ENCODE data around the gene NTPCR. TPM values are rescaled to one million over a fixed set of nuclear protein-coding genes. Genes with fewer than 3 reads are reported as not detected.

Gene NTPCR
- total RNA-seq, 1 experiment from 2014 or later, result 49.1 TPM

- H3K27me3 ChIP-seq (replicated peaks; ENCODE audit: control insufficient read depth, insufficient read depth, low read length), result no peaks in the 10 kb centered on the region
- no peaks in the 10 kb centered on the region for H3K4me1 Mint-ChIP-seq (ENCODE audit: low read depth, unreplicated experiment)
- ChIA-PET POLR2A (no interaction called here), CTCF (no interaction called here)
- intact Hi-C loops (cut with micrococcal nuclease; ENCODE audit: unreplicated experiment), result no loop called here
- H3K4me3 ChIP-seq (ENCODE audit: low read depth, low read length), result no peak overlapping the region
- no TSS peak for BruUV-seq (replicated peaks)
- H3K4me1 ChIP-seq, result no peaks in the 10 kb centered on the region
- no peak overlapping the region for H3K27ac Mint-ChIP-seq (ENCODE audit: unreplicated experiment)
- H3K9me3 Mint-ChIP-seq (ENCODE audit: unreplicated experiment), result peaks cover 13% of the 10 kb centered on the region
- TF ChIP-seq CTCF (IDR thresholded peaks at IDR 0.05; ENCODE audit: insufficient read depth in 1 of 2, low read depth in 1 of 2, low read length in 1 of 2, severe bottlenecking in 1 of 2, unreplicated experiment in 1 of 2), result no peak
- H3K36me3 ChIP-seq (ENCODE audit: control insufficient read depth, insufficient read depth, low read length), result no peaks in the 10 kb centered on the region
- no peak for DNase-seq
- H3K27me3 Mint-ChIP-seq (ENCODE audit: insufficient read depth, unreplicated experiment), result no peaks in the 10 kb centered on the region
- no peaks in the 10 kb centered on the region for H3K36me3 Mint-ChIP-seq (ENCODE audit: insufficient read depth, unreplicated experiment)
- no peaks in the 10 kb centered on the region for H3K9me3 ChIP-seq
- H3K4me3 Mint-ChIP-seq (ENCODE audit: unreplicated experiment), result no peak overlapping the region
These were observed 35.2 kb upstream of the NTPCR start for GRCh38 chr1:232915212-232915611.

- no peak for DNase-seq
- no peaks in the 10 kb centered on the region for H3K9me3 ChIP-seq
- Mint-ChIP-seq H3K4me1 (ENCODE audit: low read depth, unreplicated experiment) (no peaks in the 10 kb centered on the region), H3K36me3 (ENCODE audit: insufficient read depth, unreplicated experiment) (no peaks in the 10 kb centered on the region), H3K9me3 (ENCODE audit: unreplicated experiment) (peaks cover 13% of the 10 kb centered on the region), H3K27me3 (ENCODE audit: insufficient read depth, unreplicated experiment) (no peaks in the 10 kb centered on the region), H3K4me3 (ENCODE audit: unreplicated experiment) (no peak overlapping the region), H3K27ac (ENCODE audit: unreplicated experiment) (no peak overlapping the region)
- TF ChIP-seq CTCF (IDR thresholded peaks at IDR 0.05; ENCODE audit: insufficient read depth in 1 of 2, low read depth in 1 of 2, low read length in 1 of 2, severe bottlenecking in 1 of 2, unreplicated experiment in 1 of 2), result no peak
- no TSS peak for BruUV-seq (replicated peaks)
- intact Hi-C loops (cut with micrococcal nuclease; ENCODE audit: unreplicated experiment), result no loop called here
- no peak overlapping the region for H3K4me3 ChIP-seq (ENCODE audit: low read depth, low read length)
- ChIA-PET CTCF (no interaction called here), POLR2A (no interaction called here)
- H3K27me3 ChIP-seq (replicated peaks; ENCODE audit: control insufficient read depth, insufficient read depth, low read length), result no peaks in the 10 kb centered on the region
- H3K4me1 ChIP-seq, result no peaks in the 10 kb centered on the region
- no peaks in the 10 kb centered on the region for H3K36me3 ChIP-seq (ENCODE audit: control insufficient read depth, insufficient read depth, low read length)
These were observed 33.4 kb upstream of the NTPCR start for GRCh38 chr1:232917053-232917452.

- intact Hi-C loops (cut with micrococcal nuclease; ENCODE audit: unreplicated experiment), result no loop called here
- no TSS peak for BruUV-seq (replicated peaks)
- Histone ChIP-seq H3K27me3 (replicated peaks; ENCODE audit: control insufficient read depth, insufficient read depth, low read length) (no peaks in the 10 kb centered on the region), H3K4me1 (no peaks in the 10 kb centered on the region), H3K9me3 (no peaks in the 10 kb centered on the region), H3K36me3 (ENCODE audit: control insufficient read depth, insufficient read depth, low read length) (no peaks in the 10 kb centered on the region), H3K4me3 (ENCODE audit: low read depth, low read length) (no peak overlapping the region)
- DNase-seq, result no peak
- Mint-ChIP-seq H3K9me3 (ENCODE audit: unreplicated experiment) (peaks cover 13% of the 10 kb centered on the region), H3K36me3 (ENCODE audit: insufficient read depth, unreplicated experiment) (no peaks in the 10 kb centered on the region), H3K27ac (ENCODE audit: unreplicated experiment) (no peak overlapping the region), H3K27me3 (ENCODE audit: insufficient read depth, unreplicated experiment) (no peaks in the 10 kb centered on the region), H3K4me1 (ENCODE audit: low read depth, unreplicated experiment) (no peaks in the 10 kb centered on the region), H3K4me3 (ENCODE audit: unreplicated experiment) (no peak overlapping the region)
- POLR2A ChIA-PET, result no interaction called here
- CTCF ChIA-PET, result no interaction called here
- TF ChIP-seq CTCF (IDR thresholded peaks at IDR 0.05; ENCODE audit: insufficient read depth in 1 of 2, low read depth in 1 of 2, low read length in 1 of 2, severe bottlenecking in 1 of 2, unreplicated experiment in 1 of 2), result no peak
These were observed 29.0 kb upstream of the NTPCR start for GRCh38 chr1:232921381-232921780.
